HG03097 (cell line): Measurements from ENCODE around the gene DACT1.
"Not testable (repeated sequence)": the region's sequence is repeated elsewhere in the genome, so short reads cannot be mapped to it uniquely, and the experiment has no call there.

ENCODE experiments used
- ATAC-seq: cut with Tn5 transposase; IDR thresholded peaks from one replicate; pipeline ENCODE4 v1.9.1; 2021; ENCODE audit not compliant: unreplicated experiment, low FRiP score

Gene DACT1, protein sequence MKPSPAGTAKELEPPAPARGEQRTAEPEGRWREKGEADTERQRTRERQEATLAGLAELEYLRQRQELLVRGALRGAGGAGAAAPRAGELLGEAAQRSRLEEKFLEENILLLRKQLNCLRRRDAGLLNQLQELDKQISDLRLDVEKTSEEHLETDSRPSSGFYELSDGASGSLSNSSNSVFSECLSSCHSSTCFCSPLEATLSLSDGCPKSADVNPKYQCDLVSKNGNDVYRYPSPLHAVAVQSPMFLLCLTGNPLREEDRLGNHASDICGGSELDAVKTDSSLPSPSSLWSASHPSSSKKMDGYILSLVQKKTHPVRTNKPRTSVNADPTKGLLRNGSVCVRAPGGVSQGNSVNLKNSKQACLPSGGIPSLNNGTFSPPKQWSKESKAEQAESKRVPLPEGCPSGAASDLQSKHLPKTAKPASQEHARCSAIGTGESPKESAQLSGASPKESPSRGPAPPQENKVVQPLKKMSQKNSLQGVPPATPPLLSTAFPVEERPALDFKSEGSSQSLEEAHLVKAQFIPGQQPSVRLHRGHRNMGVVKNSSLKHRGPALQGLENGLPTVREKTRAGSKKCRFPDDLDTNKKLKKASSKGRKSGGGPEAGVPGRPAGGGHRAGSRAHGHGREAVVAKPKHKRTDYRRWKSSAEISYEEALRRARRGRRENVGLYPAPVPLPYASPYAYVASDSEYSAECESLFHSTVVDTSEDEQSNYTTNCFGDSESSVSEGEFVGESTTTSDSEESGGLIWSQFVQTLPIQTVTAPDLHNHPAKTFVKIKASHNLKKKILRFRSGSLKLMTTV

GRCh38 chr14:58637391-58638230 lies at the start of gene DACT1:
Gene DACT1 (plus strand): TSS chr14:58637962. CDS start chr14:58638203, 241 bp downstream.
- ATAC-seq: peak; percentile 40

DNA sequence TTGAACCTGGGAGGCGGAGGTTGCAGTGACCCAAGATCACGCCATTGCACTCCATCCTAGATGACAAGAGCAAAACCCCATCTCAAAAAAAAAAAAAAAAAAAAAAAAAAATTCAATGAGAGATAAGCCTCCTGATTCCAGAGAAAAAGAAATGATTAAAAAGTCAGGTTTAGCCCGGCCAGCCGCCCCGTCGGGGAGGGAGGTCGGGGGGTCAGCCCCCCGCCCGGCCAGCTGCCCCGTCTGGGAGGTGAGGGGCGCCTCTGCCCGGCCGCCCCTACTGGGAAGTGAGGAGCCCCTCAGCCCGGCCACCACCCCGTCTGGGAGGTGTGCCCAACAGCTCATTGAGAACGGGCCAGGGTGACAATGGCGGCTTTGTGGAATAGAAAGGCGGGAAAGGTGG lies 49.4 kb upstream of the DACT1 start:
- not testable (repeated sequence) for ATAC-seq

DNA sequence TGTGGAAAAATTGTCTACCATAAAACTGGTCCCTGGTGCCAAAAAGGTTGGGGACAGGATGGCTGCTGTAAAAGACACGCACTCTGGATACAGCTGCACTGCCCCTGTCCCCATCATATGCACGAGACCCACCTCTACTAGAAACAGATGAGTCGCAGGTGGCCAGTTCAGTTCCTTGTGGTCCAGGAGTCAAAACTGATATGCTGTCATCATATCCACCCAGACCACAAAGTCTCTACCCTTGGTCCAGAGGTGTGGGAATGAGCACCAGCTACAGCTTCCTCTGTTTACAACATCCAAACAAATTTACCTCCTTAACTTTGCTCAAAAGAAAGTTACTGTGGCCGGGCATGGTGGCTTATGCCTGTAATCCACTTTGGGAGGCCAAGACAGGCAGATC lies 43.8 kb upstream of the DACT1 start:
- no peak for ATAC-seq

GRCh38 chr14:58597041-58597440 lies 40.7 kb upstream of the DACT1 start:
- no peak for ATAC-seq

GRCh38 chr14:58598028-58598803 lies 39.5 kb upstream of the DACT1 start:
- no peak for ATAC-seq

DNA sequence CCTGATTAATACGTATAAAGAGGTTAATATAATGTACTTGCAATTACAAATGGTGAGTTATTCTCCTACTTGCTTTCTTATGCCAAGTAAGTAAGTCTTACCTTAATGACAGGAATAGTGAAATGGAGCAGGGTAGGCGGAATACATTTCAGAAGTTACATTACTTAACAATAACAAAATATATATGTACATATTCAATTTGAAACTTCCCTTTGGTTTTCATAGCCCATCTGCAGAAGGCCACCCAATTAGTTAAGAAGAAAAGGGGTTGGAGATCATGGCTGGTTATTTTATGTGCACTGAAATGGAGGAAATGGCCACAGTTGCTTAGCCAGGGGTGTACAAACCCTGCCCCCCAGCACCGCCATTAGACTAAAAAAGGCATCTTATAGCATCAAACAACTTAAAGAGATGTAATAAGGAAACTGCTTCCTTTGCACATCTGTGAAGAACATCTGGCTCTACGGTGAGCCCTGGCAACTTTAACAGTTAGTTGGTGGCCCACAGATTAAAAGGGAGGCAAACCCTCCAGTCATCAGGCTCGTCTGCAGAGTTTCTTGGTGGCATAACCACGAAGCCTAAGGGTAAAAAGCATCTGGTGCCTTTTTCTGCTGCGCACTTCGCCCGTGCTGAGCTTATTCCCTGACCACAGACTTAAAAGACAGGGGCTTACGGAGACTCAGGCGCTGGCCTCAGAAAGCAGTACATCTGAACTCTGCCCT lies 38.8 kb upstream of the DACT1 start:
- ATAC-seq: no peak

DNA sequence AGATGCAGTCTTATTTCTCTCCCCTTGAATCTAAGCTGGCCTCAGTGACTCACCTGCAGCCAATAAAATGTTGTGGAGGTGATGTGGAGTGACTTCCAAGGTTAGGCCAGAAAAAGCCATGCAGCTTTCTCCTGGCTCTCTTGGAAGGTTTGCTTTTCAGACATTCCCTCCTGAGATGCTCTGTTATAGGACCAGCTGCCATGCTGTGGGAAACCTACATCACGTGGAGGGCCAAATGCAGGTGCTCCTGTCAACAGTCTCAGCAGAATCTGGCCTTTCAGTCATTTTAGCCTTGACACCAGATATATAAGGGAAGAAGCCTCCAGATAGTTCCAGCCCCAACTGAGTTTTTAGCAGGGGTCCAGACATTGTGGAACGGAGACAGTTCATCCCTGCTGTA lies 38.1 kb upstream of the DACT1 start:
- ATAC-seq: no peak

GRCh38 chr14:58605465-58605864 lies 32.3 kb upstream of the DACT1 start:
- ATAC-seq: no peak

- no peak for ATAC-seq
Measured at GRCh38 chr14:58607131-58607951, 30.4 kb upstream of the DACT1 start.

- ATAC-seq: no peak
Measured at GRCh38 chr14:58607952-58608317, 29.8 kb upstream of the DACT1 start.

DNA sequence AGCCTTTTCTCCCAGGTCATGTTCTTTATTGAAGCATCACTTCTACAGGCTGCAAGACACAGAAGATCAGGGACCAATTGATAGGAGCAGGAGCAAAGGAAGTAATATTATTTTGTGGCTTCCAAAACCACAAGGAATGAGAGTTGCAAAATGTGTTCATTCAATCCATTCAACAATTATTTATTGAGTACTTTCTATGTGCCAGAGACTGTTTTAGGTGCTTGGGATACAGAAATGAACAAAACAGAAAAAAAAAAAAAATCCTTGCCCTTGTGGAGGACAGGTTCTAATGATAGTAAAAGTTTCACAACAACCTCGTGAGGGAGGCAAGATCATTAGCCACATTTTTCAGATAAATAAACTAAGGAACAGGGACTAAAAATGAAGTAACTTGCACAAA lies 20.1 kb upstream of the DACT1 start:
- ATAC-seq: no peak

- no peak for ATAC-seq
Measured at GRCh38 chr14:58620011-58620410, 17.8 kb upstream of the DACT1 start.

GRCh38 chr14:58625438-58625837 lies 12.3 kb upstream of the DACT1 start:
- no peak for ATAC-seq

DNA sequence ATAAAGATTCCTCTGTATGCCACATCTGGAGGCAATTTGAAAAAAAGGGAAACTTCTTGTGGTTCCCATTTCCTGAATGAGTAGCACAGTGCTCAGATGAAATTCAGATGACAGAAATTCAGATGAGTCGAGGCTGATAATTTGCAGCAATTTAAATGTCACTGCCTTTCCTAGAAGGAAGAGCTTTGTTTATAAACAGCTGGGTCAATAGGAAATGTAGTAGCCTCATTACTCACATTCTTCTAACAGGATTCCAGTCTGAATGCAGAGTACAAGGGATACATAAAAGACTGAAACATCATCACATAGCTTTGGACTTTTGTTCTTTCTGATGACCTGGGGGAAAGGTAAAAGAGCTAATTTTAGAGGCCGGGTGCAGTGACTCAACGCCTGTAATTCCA lies 11.3 kb upstream of the DACT1 start:
- no peak for ATAC-seq

- ATAC-seq: no peak
Measured at GRCh38 chr14:58628406-58628805, 9.4 kb upstream of the DACT1 start.

DNA sequence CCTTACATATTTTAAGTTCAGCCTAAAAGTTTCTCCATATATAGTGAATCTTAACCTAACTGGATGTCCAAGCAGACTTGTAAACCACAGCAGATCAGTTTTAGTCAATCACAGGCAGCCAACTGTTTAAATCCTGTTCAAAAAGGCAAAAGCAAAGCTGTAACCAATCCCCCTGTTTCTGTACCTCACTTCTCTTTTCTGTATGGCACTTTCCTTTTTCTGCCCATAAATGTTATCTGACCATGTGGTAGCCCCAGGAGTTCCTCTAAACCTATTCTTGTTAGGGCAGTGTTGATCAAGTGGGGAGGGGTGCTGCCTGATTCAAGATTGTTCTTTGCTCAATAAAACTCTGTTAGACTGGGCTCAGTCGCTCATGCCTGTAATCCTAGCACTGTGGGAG lies 8.5 kb upstream of the DACT1 start:
- no peak for ATAC-seq

GRCh38 chr14:58631732-58632131 lies 6.0 kb upstream of the DACT1 start:
- ATAC-seq: no peak

DNA sequence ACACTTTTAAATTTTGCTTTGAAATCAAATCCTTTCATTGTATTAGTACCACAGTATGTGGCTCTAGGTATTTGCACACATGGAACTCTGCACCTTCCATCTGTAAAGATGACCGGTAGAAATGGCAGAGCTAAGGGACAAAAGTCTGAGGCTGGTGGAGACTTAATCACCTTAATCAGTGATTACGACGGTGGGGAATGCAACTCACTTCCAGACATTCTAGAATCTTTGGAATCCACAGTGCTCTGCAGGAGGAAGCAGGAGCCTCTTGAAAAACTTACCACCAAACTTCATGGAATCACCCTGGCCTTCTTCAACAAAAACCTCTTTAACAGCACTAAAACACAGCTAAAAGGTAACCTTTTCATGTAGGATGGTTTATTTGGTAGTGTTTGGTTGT lies 3.9 kb upstream of the DACT1 start:
- no peak for ATAC-seq
